Right lobe of liver (tissue), 4 donors: ENCODE data around the gene HSD11B2.

Source experiments
- CTCF ChIP-seq, 4 donors: fragments of 200-600 bp in 3 of 4; fragments of 450-650 bp in 1 of 4; IDR thresholded peaks; one replicate each; pipeline versions ENCODE4 v1.5.1 to v1.8.0; 2016 to 2022; ENCODE audit warnings: antibody characterized with exemption in 4 of 4, mild to moderate bottlenecking in 2 of 4
- POLR2A ChIP-seq: fragments of 450-650 bp; IDR thresholded peaks from one replicate; pipeline ENCODE4 v1.6.1; 2017; ENCODE audit warnings: antibody characterized with exemption, mild to moderate bottlenecking
- donor health status: DM: no; HTN: no; CAD: no.
- donor health status: DM: no; HTN: no; CAD: no.
- donor health status: DM: no; HTN: yes; CAD: no.

GRCh38 chr16:67445126-67445426 lies 14.2 kb downstream of the HSD11B2 start:
- TF ChIP-seq POLR2A, result no peak
- no peak for TF ChIP-seq CTCF (IDR thresholded peaks at IDR 0.05)
